Measurements from ENCODE around the gene PRKX. TPM values are rescaled to one million over a fixed set of nuclear protein-coding genes. Genes with fewer than 3 reads are reported as not detected.
"Not testable (repeated sequence)": the region's sequence is repeated elsewhere in the genome, so short reads cannot be mapped to it uniquely, and the experiment has no call there.

Gene PRKX
- total and polyA plus RNA-seq, 2 donors from 2014 or later, result 7.7 to 116 TPM

DNA sequence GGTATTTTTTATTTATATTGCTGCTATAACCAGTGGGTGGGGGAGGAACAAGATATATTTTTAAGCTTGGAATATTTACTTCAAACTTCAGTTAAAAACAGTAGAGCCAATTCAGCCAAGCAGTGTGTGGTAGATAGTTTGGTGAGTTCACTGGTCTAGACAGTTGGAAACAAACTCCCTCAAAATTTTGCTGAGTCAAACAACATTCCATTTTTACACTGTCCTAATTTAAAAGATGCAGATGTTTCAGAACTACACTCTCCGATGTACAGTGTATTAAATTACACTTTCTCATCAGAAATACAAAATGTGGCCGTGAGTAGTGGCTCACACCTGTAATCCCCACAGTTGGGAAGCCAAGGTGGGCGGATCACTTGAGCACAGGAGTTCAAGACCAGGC is 23.3 kb downstream of the PRKX start:
- Histone ChIP-seq H3K4me3 (ENCODE audit: low read length in 3 of 3) (no peak overlapping the region), H3K27me3 (ENCODE audit: control insufficient read depth, insufficient read depth, low read length) (no peaks in the 10 kb centered on the region), H3K27ac (ENCODE audit: low read depth in 2 of 2, low read length in 2 of 2) (no peak overlapping the region), H3K4me1 (ENCODE audit: control insufficient read depth in 2 of 3, insufficient read depth in 2 of 3, low read depth in 1 of 3, low read length in 3 of 3) (no peaks in the 10 kb centered on the region), H3K36me3 (ENCODE audit: control insufficient read depth in 2 of 3, insufficient read depth in 3 of 3, low read length in 3 of 3) (no peaks in the 10 kb centered on the region), H3K9ac (ENCODE audit: low read length in 3 of 3) (no peak overlapping the region), H3K9me3 (ENCODE audit: control insufficient read depth in 2 of 3, insufficient read depth in 1 of 3, low read length in 3 of 3) (no peaks in the 10 kb centered on the region)
- DNase-seq, result no peak
- TF ChIP-seq, protein P1, sequence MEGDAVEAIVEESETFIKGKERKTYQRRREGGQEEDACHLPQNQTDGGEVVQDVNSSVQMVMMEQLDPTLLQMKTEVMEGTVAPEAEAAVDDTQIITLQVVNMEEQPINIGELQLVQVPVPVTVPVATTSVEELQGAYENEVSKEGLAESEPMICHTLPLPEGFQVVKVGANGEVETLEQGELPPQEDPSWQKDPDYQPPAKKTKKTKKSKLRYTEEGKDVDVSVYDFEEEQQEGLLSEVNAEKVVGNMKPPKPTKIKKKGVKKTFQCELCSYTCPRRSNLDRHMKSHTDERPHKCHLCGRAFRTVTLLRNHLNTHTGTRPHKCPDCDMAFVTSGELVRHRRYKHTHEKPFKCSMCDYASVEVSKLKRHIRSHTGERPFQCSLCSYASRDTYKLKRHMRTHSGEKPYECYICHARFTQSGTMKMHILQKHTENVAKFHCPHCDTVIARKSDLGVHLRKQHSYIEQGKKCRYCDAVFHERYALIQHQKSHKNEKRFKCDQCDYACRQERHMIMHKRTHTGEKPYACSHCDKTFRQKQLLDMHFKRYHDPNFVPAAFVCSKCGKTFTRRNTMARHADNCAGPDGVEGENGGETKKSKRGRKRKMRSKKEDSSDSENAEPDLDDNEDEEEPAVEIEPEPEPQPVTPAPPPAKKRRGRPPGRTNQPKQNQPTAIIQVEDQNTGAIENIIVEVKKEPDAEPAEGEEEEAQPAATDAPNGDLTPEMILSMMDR (IDR thresholded peaks at IDR 0.05; ENCODE audit: borderline replicate concordance, extremely low read depth, insufficient read depth), result no peak
- intact Hi-C loops (cut with DNase I), result no loop called here
- FAIRE-seq, result no peak

- H3K9me3 ChIP-seq (ENCODE audit: control insufficient read depth in 2 of 3, insufficient read depth in 1 of 3, low read length in 3 of 3); H3K36me3 ChIP-seq (ENCODE audit: control insufficient read depth in 2 of 3, insufficient read depth in 3 of 3, low read length in 3 of 3); H3K4me3 ChIP-seq (ENCODE audit: low read length in 3 of 3); H3K27me3 ChIP-seq (ENCODE audit: control insufficient read depth, insufficient read depth, low read length); H3K4me1 ChIP-seq (ENCODE audit: control insufficient read depth in 2 of 3, insufficient read depth in 2 of 3, low read depth in 1 of 3, low read length in 3 of 3); FAIRE-seq; H3K9ac ChIP-seq (ENCODE audit: low read length in 3 of 3); intact Hi-C loops (cut with DNase I); H3K27ac ChIP-seq (ENCODE audit: low read depth in 2 of 2, low read length in 2 of 2): not testable (repeated sequence)
- DNase-seq, result peak in 1 of 5 donors; percentile 7
Measured at GRCh38 chrX:3683236-3683635, 30.2 kb downstream of the PRKX start.

GRCh38 chrX:3680459-3680858 is 33.0 kb downstream of the PRKX start:
- no peaks in the 10 kb centered on the region for H3K4me1 ChIP-seq (ENCODE audit: control insufficient read depth in 2 of 3, insufficient read depth in 2 of 3, low read depth in 1 of 3, low read length in 3 of 3)
- H3K27ac ChIP-seq (ENCODE audit: low read depth in 2 of 2, low read length in 2 of 2), result no peak overlapping the region
- H3K9ac ChIP-seq (ENCODE audit: low read length in 3 of 3), result no peak overlapping the region
- FAIRE-seq (no peak), DNase-seq (peak in 1 of 5 donors; percentile 25)
- intact Hi-C loops (cut with DNase I), result no loop called here
- no peaks in the 10 kb centered on the region for H3K36me3 ChIP-seq (ENCODE audit: control insufficient read depth in 2 of 3, insufficient read depth in 3 of 3, low read length in 3 of 3)
- no peaks in the 10 kb centered on the region for H3K9me3 ChIP-seq (ENCODE audit: control insufficient read depth in 2 of 3, insufficient read depth in 1 of 3, low read length in 3 of 3)
- H3K27me3 ChIP-seq (ENCODE audit: control insufficient read depth, insufficient read depth, low read length), result no peaks in the 10 kb centered on the region
- TF ChIP-seq, protein P1 (IDR thresholded peaks at IDR 0.05; ENCODE audit: borderline replicate concordance, extremely low read depth, insufficient read depth), result no peak
- no peak overlapping the region for H3K4me3 ChIP-seq (ENCODE audit: low read length in 3 of 3)

DNA sequence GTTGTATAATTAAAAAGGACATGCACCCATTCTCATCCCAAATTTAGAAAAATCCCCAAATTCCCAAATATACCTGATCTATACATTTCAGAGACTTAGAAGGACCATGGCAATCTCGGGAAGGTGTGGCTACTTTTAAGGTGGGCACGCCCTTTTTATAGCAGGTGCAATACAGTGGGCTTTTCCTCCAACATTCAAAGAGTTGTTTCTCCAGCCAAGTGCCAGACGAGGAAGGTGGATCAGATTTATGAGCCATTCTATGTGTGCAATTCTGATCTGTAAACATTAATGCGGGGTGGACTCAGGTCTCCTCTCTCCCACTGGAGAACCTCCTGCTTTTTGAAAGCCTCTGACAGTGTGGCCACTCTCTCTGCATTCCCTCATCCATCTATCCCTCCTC is 33.8 kb downstream of the PRKX start:
- DNase-seq (no peak), FAIRE-seq (no peak)
- H3K27me3 ChIP-seq (ENCODE audit: control insufficient read depth, insufficient read depth, low read length), result no peaks in the 10 kb centered on the region
- H3K4me1 ChIP-seq (ENCODE audit: control insufficient read depth in 2 of 3, insufficient read depth in 2 of 3, low read depth in 1 of 3, low read length in 3 of 3), result no peaks in the 10 kb centered on the region
- intact Hi-C loops (cut with DNase I), result no loop called here
- H3K9ac ChIP-seq (ENCODE audit: low read length in 3 of 3), result no peak overlapping the region
- no peak overlapping the region for H3K4me3 ChIP-seq (ENCODE audit: low read length in 3 of 3)
- no peak overlapping the region for H3K27ac ChIP-seq (ENCODE audit: low read depth in 2 of 2, low read length in 2 of 2)
- H3K36me3 ChIP-seq (ENCODE audit: control insufficient read depth in 2 of 3, insufficient read depth in 3 of 3, low read length in 3 of 3), result no peaks in the 10 kb centered on the region
- TF ChIP-seq, protein P1 (IDR thresholded peaks at IDR 0.05; ENCODE audit: borderline replicate concordance, extremely low read depth, insufficient read depth), result no peak
- H3K9me3 ChIP-seq (ENCODE audit: control insufficient read depth in 2 of 3, insufficient read depth in 1 of 3, low read length in 3 of 3), result no peaks in the 10 kb centered on the region
